Measurements from ENCODE around the gene CAPN13.

The CAPN13 gene

GRCh38 chr2:30772021-30772705 is 35.1 kb downstream of the CAPN13 start:
- no peak for DNase-seq (ENCODE audit: low read depth)
- in situ Hi-C loops (cut with HindIII; ENCODE audit: low sequenced_read_pairs) = no loop called here
- no peak overlapping the region for H3K4me3 ChIP-seq (ENCODE audit: low read depth, low read length)
- TF ChIP-seq CTCF (IDR thresholded peaks at IDR 0.05; ENCODE audit: low read depth, low read length, missing control alignments) = no peak

GRCh38 chr2:30770816-30771576 is 36.2 kb downstream of the CAPN13 start:
- TF ChIP-seq CTCF (IDR thresholded peaks at IDR 0.05; ENCODE audit: low read depth, low read length, missing control alignments) = no peak
- in situ Hi-C loops (cut with HindIII; ENCODE audit: low sequenced_read_pairs) = no loop called here
- no peak for DNase-seq (ENCODE audit: low read depth)
- H3K4me3 ChIP-seq (ENCODE audit: low read depth, low read length) = no peak overlapping the region

- no peak for TF ChIP-seq CTCF (IDR thresholded peaks at IDR 0.05; ENCODE audit: low read depth, low read length, missing control alignments)
- no peak overlapping the region for H3K4me3 ChIP-seq (ENCODE audit: low read depth, low read length)
- in situ Hi-C loops (cut with HindIII; ENCODE audit: low sequenced_read_pairs) = no loop called here
- DNase-seq (ENCODE audit: low read depth) = no peak
Observed at GRCh38 chr2:30769891-30770462, 37.3 kb downstream of the CAPN13 start.

- TF ChIP-seq CTCF (IDR thresholded peaks at IDR 0.05; ENCODE audit: low read depth, low read length, missing control alignments) = no peak
- no peak overlapping the region for H3K4me3 ChIP-seq (ENCODE audit: low read depth, low read length)
- in situ Hi-C loops (cut with HindIII; ENCODE audit: low sequenced_read_pairs) = no loop called here
- no peak for DNase-seq (ENCODE audit: low read depth)
Observed at GRCh38 chr2:30769481-30769780, 37.8 kb downstream of the CAPN13 start.

- no peak for TF ChIP-seq CTCF (IDR thresholded peaks at IDR 0.05; ENCODE audit: low read depth, low read length, missing control alignments)
- no peak overlapping the region for H3K4me3 ChIP-seq (ENCODE audit: low read depth, low read length)
- in situ Hi-C loops (cut with HindIII; ENCODE audit: low sequenced_read_pairs) = no loop called here
- DNase-seq (ENCODE audit: low read depth) = no peak
Observed at GRCh38 chr2:30768708-30769480, 38.4 kb downstream of the CAPN13 start.

- TF ChIP-seq CTCF (IDR thresholded peaks at IDR 0.05; ENCODE audit: low read depth, low read length, missing control alignments) = no peak
- H3K4me3 ChIP-seq (ENCODE audit: low read depth, low read length) = no peak overlapping the region
- no peak for DNase-seq (ENCODE audit: low read depth)
- in situ Hi-C loops (cut with HindIII; ENCODE audit: low sequenced_read_pairs) = no loop called here
Observed at GRCh38 chr2:30768036-30768686, 39.1 kb downstream of the CAPN13 start.

Measured in astrocyte of the cerebellum (primary cell).